SK-N-SH treated with all-trans-retinoic acid at 6 μM for 48 hours (cell line): ENCODE data around the gene DUXA.

Experiments used
- BACH2 ChIP-seq: fragments of 250-450 bp; sonication (Bioruptor Pico); IDR thresholded peaks from 2 replicates; pipeline ENCODE4 v1.9.0; 2021; ENCODE audit warnings: mild to moderate bottlenecking, borderline replicate concordance
- CSDC2 ChIP-seq: fragments of 250-450 bp; sonication (Bioruptor Pico); IDR thresholded peaks from 2 replicates; pipeline ENCODE4 v1.5.0; 2020; ENCODE audit warnings: mild to moderate bottlenecking, moderate library complexity
- ESRRG ChIP-seq: fragments of 250-450 bp; sonication (Bioruptor Pico); IDR thresholded peaks from 2 replicates; pipeline ENCODE4 v1.6.1; 2021; ENCODE audit warnings: mild to moderate bottlenecking
- GLIS3 ChIP-seq: fragments of 250-450 bp; sonication (Bioruptor Pico); IDR thresholded peaks from 2 replicates; pipeline ENCODE4 v1.5.0; 2020; ENCODE audit warnings: mild to moderate bottlenecking, moderate library complexity
- RARB ChIP-seq: fragments of 250-450 bp; sonication (Bioruptor Pico); IDR thresholded peaks from 2 replicates; pipeline ENCODE4 v1.8.0; 2021; ENCODE audit warnings: mild to moderate bottlenecking, moderate library complexity
- SNAI2 ChIP-seq: fragments of 250-450 bp; sonication (Bioruptor Pico); IDR thresholded peaks from 2 replicates; pipeline ENCODE4 v1.5.0; 2020; ENCODE audit warnings: mild to moderate bottlenecking, moderate library complexity
- TCF4 ChIP-seq: fragments of 250-450 bp; sonication (Bioruptor Pico); IDR thresholded peaks from 2 replicates; pipeline ENCODE4 v1.8.0; 2021; ENCODE audit warnings: mild to moderate bottlenecking, moderate library complexity, borderline replicate concordance
- ZC3H10 ChIP-seq: fragments of 250-450 bp; sonication (Bioruptor Pico); IDR thresholded peaks from 2 replicates; pipeline ENCODE4 v1.5.1; 2021; ENCODE audit warnings: mild to moderate bottlenecking, moderate library complexity
- ZFP30 ChIP-seq: fragments of 450-650 bp; formaldehyde crosslinking; IDR thresholded peaks from 2 replicates; pipeline ENCODE4 v1.5.0; 2022; ENCODE audit warnings: mild to moderate bottlenecking, moderate library complexity
- ZNF8 ChIP-seq: fragments of 450-650 bp; formaldehyde crosslinking; IDR thresholded peaks from 2 replicates; pipeline ENCODE4 v1.5.0; 2020; ENCODE audit warnings: mild to moderate bottlenecking, moderate library complexity
- TF ChIP-seq, protein P1 (sequence below): fragments of 250-450 bp; sonication (Bioruptor Pico); IDR thresholded peaks from 2 replicates; pipeline ENCODE4 v1.8.0; 2020; ENCODE audit warnings: mild to moderate bottlenecking, moderate library complexity, borderline replicate concordance
- TF ChIP-seq, protein P2 (sequence below): fragments of 250-450 bp; sonication (Bioruptor Pico); IDR thresholded peaks from 2 replicates; pipeline ENCODE4 v1.5.1; 2020; ENCODE audit warnings: low read depth, mild to moderate bottlenecking, moderate library complexity
- TF ChIP-seq, protein P3 (sequence below): fragments of 250-450 bp; sonication (Bioruptor Pico); IDR thresholded peaks from 2 replicates; pipeline ENCODE4 v1.5.0; 2020; ENCODE audit warnings: mild to moderate bottlenecking, moderate library complexity
- TF ChIP-seq, protein P4 (sequence below): fragments of 250-450 bp; sonication (Bioruptor Pico); IDR thresholded peaks from 2 replicates; pipeline ENCODE4 v1.5.1; 2021; ENCODE audit warnings: mild to moderate bottlenecking, moderate library complexity

DNA sequence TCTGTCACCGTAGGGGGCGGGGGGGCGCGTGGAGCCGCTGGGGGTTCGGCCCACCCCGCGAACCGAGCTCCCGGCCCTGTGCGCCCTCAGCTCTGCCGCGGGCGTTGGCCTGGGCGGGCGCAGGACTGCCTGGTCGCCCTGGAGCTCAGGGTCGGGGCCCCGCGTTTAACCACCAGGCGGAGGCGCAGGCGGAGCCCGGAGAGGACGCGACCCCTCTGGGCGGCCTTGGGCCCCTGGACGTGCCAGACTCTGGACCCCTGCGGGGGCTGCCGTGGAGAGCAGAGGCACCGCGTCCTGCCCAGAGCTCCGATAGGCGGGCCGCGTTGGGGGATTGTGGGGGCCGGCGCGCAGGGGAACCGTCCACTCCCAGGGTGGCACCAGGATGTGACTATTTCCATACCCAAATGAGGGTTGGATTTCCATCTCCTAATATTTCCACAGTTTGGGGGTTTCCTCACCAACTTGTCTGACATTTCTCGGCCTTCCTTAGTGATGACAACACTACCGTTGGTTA lies 60.5 kb downstream of the DUXA start:
- TF ChIP-seq RARB (CRISPR knock-in tag) (no peak), ZFP30 (CRISPR knock-in tag) (no peak), BACH2 (CRISPR knock-in tag) (no peak), TCF4 (CRISPR knock-in tag) (no peak), ESRRG (CRISPR knock-in tag) (no peak), ZC3H10 (CRISPR knock-in tag) (no peak), GLIS3 (CRISPR knock-in tag) (no peak), ZNF8 (CRISPR knock-in tag) (no peak), CSDC2 (no peak), SNAI2 (CRISPR knock-in tag) (no peak)
- TF ChIP-seq, protein P1, sequence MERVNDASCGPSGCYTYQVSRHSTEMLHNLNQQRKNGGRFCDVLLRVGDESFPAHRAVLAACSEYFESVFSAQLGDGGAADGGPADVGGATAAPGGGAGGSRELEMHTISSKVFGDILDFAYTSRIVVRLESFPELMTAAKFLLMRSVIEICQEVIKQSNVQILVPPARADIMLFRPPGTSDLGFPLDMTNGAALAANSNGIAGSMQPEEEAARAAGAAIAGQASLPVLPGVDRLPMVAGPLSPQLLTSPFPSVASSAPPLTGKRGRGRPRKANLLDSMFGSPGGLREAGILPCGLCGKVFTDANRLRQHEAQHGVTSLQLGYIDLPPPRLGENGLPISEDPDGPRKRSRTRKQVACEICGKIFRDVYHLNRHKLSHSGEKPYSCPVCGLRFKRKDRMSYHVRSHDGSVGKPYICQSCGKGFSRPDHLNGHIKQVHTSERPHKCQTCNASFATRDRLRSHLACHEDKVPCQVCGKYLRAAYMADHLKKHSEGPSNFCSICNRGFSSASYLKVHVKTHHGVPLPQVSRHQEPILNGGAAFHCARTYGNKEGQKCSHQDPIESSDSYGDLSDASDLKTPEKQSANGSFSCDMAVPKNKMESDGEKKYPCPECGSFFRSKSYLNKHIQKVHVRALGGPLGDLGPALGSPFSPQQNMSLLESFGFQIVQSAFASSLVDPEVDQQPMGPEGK (CRISPR knock-in tag): no peak
- TF ChIP-seq, protein P2, sequence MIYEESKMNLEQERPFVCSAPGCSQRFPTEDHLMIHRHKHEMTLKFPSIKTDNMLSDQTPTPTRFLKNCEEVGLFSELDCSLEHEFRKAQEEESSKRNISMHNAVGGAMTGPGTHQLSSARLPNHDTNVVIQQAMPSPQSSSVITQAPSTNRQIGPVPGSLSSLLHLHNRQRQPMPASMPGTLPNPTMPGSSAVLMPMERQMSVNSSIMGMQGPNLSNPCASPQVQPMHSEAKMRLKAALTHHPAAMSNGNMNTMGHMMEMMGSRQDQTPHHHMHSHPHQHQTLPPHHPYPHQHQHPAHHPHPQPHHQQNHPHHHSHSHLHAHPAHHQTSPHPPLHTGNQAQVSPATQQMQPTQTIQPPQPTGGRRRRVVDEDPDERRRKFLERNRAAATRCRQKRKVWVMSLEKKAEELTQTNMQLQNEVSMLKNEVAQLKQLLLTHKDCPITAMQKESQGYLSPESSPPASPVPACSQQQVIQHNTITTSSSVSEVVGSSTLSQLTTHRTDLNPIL (CRISPR knock-in tag): no peak
- TF ChIP-seq, protein P3, sequence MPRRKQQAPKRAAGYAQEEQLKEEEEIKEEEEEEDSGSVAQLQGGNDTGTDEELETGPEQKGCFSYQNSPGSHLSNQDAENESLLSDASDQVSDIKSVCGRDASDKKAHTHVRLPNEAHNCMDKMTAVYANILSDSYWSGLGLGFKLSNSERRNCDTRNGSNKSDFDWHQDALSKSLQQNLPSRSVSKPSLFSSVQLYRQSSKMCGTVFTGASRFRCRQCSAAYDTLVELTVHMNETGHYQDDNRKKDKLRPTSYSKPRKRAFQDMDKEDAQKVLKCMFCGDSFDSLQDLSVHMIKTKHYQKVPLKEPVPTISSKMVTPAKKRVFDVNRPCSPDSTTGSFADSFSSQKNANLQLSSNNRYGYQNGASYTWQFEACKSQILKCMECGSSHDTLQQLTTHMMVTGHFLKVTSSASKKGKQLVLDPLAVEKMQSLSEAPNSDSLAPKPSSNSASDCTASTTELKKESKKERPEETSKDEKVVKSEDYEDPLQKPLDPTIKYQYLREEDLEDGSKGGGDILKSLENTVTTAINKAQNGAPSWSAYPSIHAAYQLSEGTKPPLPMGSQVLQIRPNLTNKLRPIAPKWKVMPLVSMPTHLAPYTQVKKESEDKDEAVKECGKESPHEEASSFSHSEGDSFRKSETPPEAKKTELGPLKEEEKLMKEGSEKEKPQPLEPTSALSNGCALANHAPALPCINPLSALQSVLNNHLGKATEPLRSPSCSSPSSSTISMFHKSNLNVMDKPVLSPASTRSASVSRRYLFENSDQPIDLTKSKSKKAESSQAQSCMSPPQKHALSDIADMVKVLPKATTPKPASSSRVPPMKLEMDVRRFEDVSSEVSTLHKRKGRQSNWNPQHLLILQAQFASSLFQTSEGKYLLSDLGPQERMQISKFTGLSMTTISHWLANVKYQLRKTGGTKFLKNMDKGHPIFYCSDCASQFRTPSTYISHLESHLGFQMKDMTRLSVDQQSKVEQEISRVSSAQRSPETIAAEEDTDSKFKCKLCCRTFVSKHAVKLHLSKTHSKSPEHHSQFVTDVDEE (CRISPR knock-in tag): no peak
- TF ChIP-seq, protein P4, sequence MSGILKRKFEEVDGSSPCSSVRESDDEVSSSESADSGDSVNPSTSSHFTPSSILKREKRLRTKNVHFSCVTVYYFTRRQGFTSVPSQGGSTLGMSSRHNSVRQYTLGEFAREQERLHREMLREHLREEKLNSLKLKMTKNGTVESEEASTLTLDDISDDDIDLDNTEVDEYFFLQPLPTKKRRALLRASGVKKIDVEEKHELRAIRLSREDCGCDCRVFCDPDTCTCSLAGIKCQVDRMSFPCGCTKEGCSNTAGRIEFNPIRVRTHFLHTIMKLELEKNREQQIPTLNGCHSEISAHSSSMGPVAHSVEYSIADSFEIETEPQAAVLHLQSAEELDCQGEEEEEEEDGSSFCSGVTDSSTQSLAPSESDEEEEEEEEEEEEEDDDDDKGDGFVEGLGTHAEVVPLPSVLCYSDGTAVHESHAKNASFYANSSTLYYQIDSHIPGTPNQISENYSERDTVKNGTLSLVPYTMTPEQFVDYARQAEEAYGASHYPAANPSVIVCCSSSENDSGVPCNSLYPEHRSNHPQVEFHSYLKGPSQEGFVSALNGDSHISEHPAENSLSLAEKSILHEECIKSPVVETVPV: no peak
